ENCODE results near the gene STK35.
"Not testable (repeated sequence)": the region's sequence is repeated elsewhere in the genome, so short reads cannot be mapped to it uniquely, and the experiment has no call there.

Gene STK35

GRCh38 chr20:2179949-2180348, 78.3 kb downstream of the STK35 start:
- 81 to 95% methylated on average over 2 of the region's 2 CpGs for WGBS, 2 experiments
- Histone ChIP-seq H3K27ac (ENCODE audit: insufficient read depth, low read depth, low read length, poor library complexity, severe bottlenecking) (no peak overlapping the region), H3K4me3 (ENCODE audit: insufficient read depth, low read depth, low read length) (no peak overlapping the region), H3K36me3 (ENCODE audit: control insufficient read depth, insufficient read depth, low read length) (no peaks in the 10 kb centered on the region), H3K9me3 (ENCODE audit: control insufficient read depth, low read length) (no peaks in the 10 kb centered on the region), H3K4me1 (ENCODE audit: control insufficient read depth, insufficient read depth, low read length) (no peaks in the 10 kb centered on the region), H3K27me3 (ENCODE audit: control insufficient read depth, insufficient read depth, low read length, poor library complexity, severe bottlenecking) (no peaks in the 10 kb centered on the region)

- H3K4me3 ChIP-seq (ENCODE audit: insufficient read depth, low read depth, low read length) = no peak overlapping the region
- H3K9me3 ChIP-seq (ENCODE audit: control insufficient read depth, low read length) = no peaks in the 10 kb centered on the region
- 92 to 98% methylated on average over 3 of the region's 3 CpGs for WGBS, 2 experiments
- H3K4me1 ChIP-seq (ENCODE audit: control insufficient read depth, insufficient read depth, low read length) = no peaks in the 10 kb centered on the region
- H3K36me3 ChIP-seq (ENCODE audit: control insufficient read depth, insufficient read depth, low read length) = no peaks in the 10 kb centered on the region
- no peaks in the 10 kb centered on the region for H3K27me3 ChIP-seq (ENCODE audit: control insufficient read depth, insufficient read depth, low read length, poor library complexity, severe bottlenecking)
- no peak overlapping the region for H3K27ac ChIP-seq (ENCODE audit: insufficient read depth, low read depth, low read length, poor library complexity, severe bottlenecking)
Observed at GRCh38 chr20:2183381-2183780, 81.8 kb downstream of the STK35 start.

- not testable (repeated sequence) for H3K9me3 ChIP-seq (ENCODE audit: control insufficient read depth, low read length); H3K36me3 ChIP-seq (ENCODE audit: control insufficient read depth, insufficient read depth, low read length); H3K4me3 ChIP-seq (ENCODE audit: insufficient read depth, low read depth, low read length); H3K27me3 ChIP-seq (ENCODE audit: control insufficient read depth, insufficient read depth, low read length, poor library complexity, severe bottlenecking); H3K4me1 ChIP-seq (ENCODE audit: control insufficient read depth, insufficient read depth, low read length); H3K27ac ChIP-seq (ENCODE audit: insufficient read depth, low read depth, low read length, poor library complexity, severe bottlenecking)
- WGBS, 2 experiments = 90 to 94% methylated on average over 7 of the region's 7 CpGs
Observed at GRCh38 chr20:2184933-2185332, 83.3 kb downstream of the STK35 start.

- Histone ChIP-seq H3K4me3 (ENCODE audit: insufficient read depth, low read depth, low read length) (no peak overlapping the region), H3K9me3 (ENCODE audit: control insufficient read depth, low read length) (no peaks in the 10 kb centered on the region), H3K4me1 (ENCODE audit: control insufficient read depth, insufficient read depth, low read length) (no peaks in the 10 kb centered on the region), H3K36me3 (ENCODE audit: control insufficient read depth, insufficient read depth, low read length) (no peaks in the 10 kb centered on the region), H3K27me3 (ENCODE audit: control insufficient read depth, insufficient read depth, low read length, poor library complexity, severe bottlenecking) (no peaks in the 10 kb centered on the region), H3K27ac (ENCODE audit: insufficient read depth, low read depth, low read length, poor library complexity, severe bottlenecking) (no peak overlapping the region)
- 86 to 91% methylated on average over 5 of the region's 5 CpGs for WGBS, 2 experiments
Observed at GRCh38 chr20:2195614-2196013, 94.0 kb downstream of the STK35 start.

GRCh38 chr20:2197166-2197565, 95.5 kb downstream of the STK35 start:
- Histone ChIP-seq H3K36me3 (ENCODE audit: control insufficient read depth, insufficient read depth, low read length) (no peaks in the 10 kb centered on the region), H3K27me3 (ENCODE audit: control insufficient read depth, insufficient read depth, low read length, poor library complexity, severe bottlenecking) (no peaks in the 10 kb centered on the region), H3K9me3 (ENCODE audit: control insufficient read depth, low read length) (no peaks in the 10 kb centered on the region), H3K4me1 (ENCODE audit: control insufficient read depth, insufficient read depth, low read length) (no peaks in the 10 kb centered on the region), H3K27ac (ENCODE audit: insufficient read depth, low read depth, low read length, poor library complexity, severe bottlenecking) (no peak overlapping the region), H3K4me3 (ENCODE audit: insufficient read depth, low read depth, low read length) (no peak overlapping the region)
- WGBS, 2 experiments = 77 to 82% methylated on average over 7 of the region's 7 CpGs

Measured in ectodermal cell (in vitro differentiated cells).